Fibroblast of villous mesenchyme (primary cell): ENCODE results near the gene RBSN. TPM values are rescaled to one million over a fixed set of nuclear protein-coding genes. Genes with fewer than 3 reads are reported as not detected.

Experiments used
- DNase-seq: peaks from one replicate; pipeline ENCODE4 v3.0.0-alpha.2; 2010; ENCODE audit warnings: low read depth
- H3K4me3 ChIP-seq: 2 replicates; pipeline ENCODE4 v1.5.1; 2011; ENCODE audit warnings: low read depth, mild to moderate bottlenecking, low read length
- total RNA-seq: library from RNA; depleted of rRNA; stranded (reverse); fragments of >200 nt; gene quantifications from 2 replicates; pipeline ENCODE4 v1.2.3, GENCODE V29; 2012
- TF ChIP-seq, protein P1 (sequence below): IDR thresholded peaks from 2 replicates; pipeline ENCODE4 v1.5.1; 2012; ENCODE audit warnings: low read depth, mild to moderate bottlenecking, low read length; ENCODE audit not compliant: insufficient read depth

Gene RBSN
- total RNA-seq, 1 donor: 25.9 TPM

DNA sequence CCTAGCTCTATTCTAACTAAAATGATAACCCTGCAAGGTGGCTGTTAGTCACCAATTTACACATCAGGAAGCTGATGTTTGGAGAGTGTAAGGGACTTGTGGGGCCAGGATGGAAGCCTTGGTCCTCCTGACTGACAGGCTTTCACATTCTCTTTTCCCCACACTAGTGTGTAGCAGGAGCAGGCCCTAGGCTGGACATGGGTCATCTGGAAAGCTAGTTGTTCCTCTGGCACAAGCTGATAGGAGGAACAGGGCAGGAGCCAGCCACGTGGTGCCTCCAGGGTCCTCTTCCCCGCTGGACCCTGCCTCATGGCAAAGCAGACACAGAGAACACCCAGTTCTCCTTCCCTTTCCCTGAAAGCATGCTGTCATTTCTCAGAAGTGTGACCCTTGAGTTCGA, 18.1 kb upstream of the RBSN start:
- DNase-seq: no peak
- no peak overlapping the region for H3K4me3 ChIP-seq
- TF ChIP-seq, protein P1, sequence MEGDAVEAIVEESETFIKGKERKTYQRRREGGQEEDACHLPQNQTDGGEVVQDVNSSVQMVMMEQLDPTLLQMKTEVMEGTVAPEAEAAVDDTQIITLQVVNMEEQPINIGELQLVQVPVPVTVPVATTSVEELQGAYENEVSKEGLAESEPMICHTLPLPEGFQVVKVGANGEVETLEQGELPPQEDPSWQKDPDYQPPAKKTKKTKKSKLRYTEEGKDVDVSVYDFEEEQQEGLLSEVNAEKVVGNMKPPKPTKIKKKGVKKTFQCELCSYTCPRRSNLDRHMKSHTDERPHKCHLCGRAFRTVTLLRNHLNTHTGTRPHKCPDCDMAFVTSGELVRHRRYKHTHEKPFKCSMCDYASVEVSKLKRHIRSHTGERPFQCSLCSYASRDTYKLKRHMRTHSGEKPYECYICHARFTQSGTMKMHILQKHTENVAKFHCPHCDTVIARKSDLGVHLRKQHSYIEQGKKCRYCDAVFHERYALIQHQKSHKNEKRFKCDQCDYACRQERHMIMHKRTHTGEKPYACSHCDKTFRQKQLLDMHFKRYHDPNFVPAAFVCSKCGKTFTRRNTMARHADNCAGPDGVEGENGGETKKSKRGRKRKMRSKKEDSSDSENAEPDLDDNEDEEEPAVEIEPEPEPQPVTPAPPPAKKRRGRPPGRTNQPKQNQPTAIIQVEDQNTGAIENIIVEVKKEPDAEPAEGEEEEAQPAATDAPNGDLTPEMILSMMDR: no peak

DNA sequence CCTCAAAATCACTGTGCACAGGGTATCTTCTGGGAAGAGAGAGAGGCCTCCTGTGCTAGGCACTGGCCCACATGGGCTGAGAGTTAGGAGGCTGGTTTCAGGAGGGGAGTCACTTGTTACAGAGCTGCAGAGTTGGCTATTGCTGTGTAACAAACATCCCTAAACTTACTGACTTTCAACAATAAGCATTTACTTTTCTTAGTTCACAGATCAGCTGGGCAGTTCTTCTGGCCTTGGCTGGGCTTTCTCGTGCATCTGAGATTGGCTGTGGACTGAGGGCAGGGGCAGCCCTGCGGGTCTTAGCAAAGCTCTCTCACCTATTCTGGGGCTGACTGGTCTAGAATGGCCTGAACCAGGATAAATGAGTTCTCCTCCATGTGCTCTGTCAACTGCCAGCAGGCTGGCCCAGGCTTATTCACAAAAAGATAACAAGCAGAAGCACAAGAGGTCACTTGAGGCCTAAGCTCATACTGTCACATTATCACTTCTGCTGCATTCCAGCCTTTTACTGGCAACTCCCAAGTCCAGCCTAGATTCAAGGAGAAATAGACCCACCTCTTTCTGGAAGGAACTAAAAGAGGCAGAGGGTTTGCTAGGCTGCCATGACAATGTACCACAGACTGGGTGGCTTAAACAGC, 17.2 kb upstream of the RBSN start:
- DNase-seq: no peak
- TF ChIP-seq, protein P1: no peak
- no peak overlapping the region for H3K4me3 ChIP-seq

DNA sequence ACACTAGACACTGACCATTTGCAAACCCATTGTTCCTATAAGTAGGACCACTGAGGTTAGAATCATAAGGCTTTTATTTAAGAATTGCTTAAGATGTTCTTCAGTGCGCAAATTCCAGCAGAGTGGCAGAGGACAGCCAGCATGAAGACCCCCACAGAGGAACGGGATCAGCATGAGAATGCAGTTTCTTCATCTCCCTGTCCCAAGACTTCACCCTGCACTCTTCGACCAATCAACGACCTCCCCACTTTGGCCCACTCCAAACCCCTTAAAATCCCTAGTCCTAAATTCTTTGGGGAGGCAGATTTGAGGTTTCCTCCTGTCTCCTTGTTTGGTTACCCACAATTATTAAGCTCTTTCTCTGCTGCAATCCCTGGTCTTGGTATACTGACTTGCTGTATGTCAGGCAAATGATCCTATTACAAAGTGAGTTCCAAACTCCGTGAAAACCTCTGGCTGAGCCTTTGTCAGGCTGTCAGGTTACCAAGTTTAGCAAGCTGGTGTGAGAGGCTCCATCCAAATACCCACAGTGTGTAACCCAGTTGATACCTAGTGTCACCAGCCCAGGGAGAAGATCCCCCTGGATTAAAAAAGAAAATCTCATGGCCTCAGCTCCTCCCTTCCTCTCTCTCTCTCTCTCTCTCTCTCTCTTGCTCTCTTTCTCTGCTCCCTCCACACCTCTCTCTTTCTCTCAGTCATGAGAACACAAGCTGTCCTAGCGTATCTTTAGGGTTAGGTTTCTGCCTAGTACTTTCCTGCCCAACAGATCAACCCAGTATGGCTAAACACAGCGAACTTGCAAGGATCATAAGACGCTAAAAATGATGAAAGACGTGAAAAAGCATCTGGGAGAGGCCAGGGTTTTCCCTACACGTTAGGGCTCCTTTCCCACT, 15.8 kb upstream of the RBSN start:
- TF ChIP-seq, protein P1: no peak
- H3K4me3 ChIP-seq: no peak overlapping the region
- no peak for DNase-seq

DNA sequence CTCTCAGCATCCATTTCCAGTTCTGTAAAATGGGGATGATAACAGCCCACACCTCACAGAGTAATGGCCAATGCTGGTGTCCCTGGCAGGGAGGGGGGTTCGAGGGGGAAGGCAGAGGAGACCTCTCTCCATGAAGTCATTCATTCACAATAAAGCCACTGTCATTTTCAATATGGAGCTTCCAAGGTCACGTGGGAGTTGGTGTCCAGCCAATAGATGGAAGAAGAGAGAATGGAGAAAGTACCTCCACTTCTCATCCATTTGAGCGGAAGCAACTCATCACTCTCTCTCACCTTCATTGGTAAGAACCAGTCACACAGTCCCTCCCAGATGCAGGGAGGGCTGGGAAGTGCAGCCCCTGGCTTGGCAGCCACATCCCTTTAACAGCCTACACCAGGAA, 14.9 kb upstream of the RBSN start:
- no peak for DNase-seq
- H3K4me3 ChIP-seq: no peak overlapping the region
- TF ChIP-seq, protein P1: no peak

DNA sequence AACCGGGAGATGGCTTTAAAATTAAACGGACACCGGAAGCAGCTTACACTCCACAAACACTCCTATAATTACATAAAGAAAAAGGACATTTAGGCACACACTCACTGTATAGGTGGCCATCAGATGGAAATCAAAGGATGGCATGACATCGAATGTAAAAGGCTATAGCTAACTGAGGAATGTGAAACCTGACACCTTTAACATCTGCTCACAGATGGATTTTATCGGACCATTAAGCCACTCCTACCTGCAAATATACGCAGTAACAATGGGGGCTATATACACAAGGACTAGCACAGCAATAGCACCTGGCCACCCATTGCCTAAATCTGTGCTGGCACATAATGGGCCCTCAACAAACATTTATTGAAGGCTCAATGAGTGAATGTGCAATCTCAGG, 14.5 kb upstream of the RBSN start:
- H3K4me3 ChIP-seq: no peak overlapping the region
- no peak for DNase-seq
- TF ChIP-seq, protein P1: no peak

DNA sequence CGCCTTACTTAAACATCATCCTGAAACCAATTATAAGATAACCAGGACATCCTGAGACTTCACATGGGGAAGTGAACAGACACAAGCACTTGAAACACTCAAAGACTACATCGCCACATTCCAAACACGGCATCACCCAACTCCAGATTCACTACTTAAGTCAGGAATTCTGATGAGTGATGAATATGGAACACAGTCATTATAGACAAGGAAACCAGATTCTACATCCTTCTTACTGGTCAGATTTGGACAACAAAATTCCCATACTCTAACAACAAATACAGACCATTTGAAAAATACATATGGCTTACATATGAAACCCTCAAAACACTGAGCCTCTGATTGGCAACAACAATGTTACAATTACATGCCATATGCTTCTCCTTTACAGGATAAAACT, 13.1 kb upstream of the RBSN start:
- no peak for DNase-seq
- TF ChIP-seq, protein P1: no peak
- no peak overlapping the region for H3K4me3 ChIP-seq
